GM19035 (cell line): ENCODE results near the gene AZU1.
"Not testable (repeated sequence)": the region's sequence is repeated elsewhere in the genome, so short reads cannot be mapped to it uniquely, and the experiment has no call there.

Experiments used
- ATAC-seq: cut with Tn5 transposase; IDR thresholded peaks from one replicate; pipeline ENCODE4 v1.9.1; 2021; ENCODE audit not compliant: unreplicated experiment

Gene AZU1

DNA sequence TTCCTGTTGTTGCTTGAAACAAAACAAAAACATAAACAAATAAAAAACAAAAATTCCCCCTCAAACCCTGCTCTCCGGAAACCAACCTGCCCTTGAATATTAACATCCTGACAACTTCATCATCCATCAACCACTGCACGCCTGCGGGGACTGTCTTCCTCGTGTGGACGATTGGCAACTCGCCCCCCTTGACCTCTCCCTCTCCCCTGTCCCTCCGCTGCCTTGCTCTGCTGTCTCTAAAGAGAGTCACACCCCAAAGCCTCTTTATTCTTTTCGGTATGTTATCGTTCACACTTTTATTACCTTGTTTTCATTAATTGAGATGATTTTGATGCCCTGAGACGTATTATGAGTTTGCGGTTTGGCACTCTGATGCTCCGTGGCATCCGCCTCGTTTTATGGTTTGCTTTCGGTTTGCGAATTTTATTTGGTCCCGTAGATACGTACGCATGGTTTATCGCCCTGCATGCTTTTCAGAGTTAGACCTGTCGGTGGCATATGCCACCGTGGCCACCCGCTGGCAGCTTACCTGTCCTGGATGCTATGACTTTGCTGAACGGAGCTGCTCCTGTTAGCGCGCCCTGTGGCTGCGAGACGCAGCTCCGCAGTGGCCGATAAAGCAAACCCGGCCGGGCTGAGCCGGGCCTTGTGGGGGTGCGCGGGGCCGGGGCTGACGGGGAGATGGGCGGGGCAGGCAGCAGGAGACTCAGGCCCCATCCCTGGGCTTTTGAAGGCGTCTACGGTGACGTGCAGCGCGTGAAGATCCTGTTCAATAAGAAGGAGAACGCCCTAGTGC is 19.8 kb upstream of the AZU1 start:
- no peak for ATAC-seq

- no peak for ATAC-seq
Measured at GRCh38 chr19:808423-808775, 19.2 kb upstream of the AZU1 start.

DNA sequence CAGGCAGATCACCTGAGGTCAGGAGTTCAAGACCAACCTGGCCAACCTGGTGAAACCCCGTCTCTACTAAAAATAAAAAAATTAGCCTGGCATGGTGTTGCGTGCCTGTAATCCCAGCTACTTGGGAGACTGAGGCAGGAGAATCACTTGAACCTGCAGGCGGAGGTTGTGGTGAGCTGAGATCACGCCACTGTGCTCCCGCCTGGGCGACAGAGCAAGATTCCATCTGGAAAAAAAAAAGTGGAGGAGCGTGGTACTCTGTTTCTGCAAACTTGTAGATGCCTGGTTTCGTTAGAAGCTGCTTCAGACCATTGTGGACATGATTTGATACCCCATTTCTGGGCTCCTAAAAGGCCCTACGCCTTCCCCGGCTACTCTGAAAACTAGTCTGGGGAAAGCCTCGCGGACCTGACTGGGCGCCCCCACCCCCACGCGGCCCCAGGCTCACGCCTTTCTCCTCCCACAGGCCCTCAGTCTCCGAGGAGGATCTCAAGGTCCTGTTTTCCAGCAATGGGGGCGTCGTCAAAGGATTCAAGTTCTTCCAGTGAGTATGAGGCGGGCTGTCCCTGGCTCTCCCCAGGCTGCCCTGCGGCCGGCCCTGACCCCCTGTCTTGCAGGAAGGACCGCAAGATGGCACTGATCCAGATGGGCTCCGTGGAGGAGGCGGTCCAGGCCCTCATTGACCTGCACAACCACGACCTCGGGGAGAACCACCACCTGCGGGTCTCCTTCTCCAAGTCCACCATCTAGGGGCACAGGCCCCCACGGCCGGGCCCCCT is 17.4 kb upstream of the AZU1 start:
- ATAC-seq: no peak

DNA sequence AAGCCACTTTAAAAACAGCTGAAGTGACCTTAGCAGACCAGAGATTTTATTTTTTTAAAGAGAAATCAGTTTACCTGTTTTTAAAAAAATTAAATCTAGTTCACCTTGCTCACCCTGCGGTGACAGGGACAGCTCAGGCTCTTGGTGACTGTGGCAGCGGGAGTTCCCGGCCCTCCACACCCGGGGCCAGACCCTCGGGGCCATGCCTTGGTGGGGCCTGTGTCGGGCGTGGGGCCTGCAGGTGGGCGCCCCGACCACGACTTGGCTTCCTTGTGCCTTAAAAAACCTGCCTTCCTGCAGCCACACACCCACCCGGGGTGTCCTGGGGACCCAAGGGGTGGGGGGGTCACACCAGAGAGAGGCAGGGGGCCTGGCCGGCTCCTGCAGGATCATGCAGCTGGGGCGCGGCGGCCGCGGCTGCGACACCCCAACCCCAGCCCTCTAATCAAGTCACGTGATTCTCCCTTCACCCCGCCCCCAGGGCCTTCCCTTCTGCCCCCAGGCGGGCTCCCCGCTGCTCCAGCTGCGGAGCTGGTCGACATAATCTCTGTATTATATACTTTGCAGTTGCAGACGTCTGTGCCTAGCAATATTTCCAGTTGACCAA is 16.7 kb upstream of the AZU1 start:
- no peak for ATAC-seq

- ATAC-seq: no peak
Measured at GRCh38 chr19:811506-812048, 16.1 kb upstream of the AZU1 start.

GRCh38 chr19:812049-812746 is 15.4 kb upstream of the AZU1 start:
- ATAC-seq: no peak

DNA sequence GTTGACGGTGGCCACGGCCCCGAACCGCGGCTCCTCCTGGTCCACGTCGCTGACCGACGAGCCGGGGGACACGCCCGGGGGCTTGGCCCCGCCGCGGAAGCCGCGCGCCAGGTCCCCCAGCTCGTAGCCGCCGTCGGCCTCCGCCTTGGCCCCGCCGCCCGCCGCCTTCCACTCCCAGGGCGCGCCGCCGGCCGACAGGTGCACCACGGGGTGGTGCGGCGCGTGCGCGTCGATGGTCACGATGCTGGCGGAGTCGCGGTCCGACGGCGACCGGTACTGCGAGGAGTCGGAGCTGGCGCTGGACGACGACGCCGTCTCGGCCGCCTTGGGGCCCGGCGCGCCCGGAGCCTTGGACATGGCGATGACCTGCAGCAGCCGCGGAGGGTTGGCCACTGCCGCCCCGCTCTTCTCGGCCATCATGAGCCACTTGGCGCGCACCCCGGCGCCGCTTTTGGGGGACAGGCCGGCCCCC is 14.9 kb upstream of the AZU1 start:
- no peak for ATAC-seq

DNA sequence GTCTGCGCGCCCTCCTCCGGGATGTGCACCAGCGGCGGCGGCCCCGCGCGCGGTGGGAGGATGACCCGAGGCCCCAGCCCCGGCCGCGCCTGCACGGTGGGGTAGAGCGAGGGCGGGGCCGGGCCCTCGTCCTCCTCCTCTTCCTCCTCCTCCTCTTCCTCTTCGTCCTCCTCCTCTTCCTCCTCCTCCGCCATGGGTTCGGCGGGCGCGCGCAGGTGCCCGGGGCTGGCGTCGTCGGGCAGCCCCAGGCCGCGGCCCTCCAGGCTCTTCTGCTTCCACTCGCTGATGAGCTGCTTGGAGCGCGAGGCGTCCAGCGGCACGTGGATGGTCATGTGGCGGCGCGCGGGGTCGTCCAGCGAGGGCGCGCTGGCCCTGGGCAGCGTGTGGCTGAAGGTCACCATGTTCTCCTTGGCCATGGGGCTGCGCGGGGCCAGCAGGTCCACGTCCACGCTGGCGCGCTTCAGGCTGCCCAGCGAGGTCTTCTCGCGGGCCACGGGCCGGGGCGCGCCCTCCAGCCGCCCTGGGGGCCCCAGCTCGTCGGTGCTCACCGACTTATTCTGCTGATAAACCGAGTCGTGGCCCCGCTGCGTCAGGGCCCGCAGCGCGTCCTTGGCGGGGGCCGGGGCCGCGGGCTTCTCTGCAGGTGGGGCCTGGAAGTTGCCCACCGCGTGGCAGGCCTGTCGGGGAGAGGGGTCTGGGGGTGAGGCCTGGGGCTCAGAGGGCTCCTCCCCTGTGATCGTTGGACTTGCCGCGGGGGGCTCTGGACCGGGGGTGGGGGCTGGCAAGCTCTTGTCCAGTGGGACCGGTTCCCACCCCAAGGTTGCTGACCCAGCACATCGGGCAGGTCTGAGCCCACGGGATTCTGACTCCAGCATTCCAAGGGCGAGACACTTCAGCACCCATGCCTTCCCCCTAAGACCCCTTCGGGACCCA is 14.2 kb upstream of the AZU1 start:
- no peak for ATAC-seq

GRCh38 chr19:814152-815078 is 13.2 kb upstream of the AZU1 start:
- ATAC-seq: no peak

- no peak for ATAC-seq
Measured at GRCh38 chr19:815079-815774, 12.4 kb upstream of the AZU1 start.

DNA sequence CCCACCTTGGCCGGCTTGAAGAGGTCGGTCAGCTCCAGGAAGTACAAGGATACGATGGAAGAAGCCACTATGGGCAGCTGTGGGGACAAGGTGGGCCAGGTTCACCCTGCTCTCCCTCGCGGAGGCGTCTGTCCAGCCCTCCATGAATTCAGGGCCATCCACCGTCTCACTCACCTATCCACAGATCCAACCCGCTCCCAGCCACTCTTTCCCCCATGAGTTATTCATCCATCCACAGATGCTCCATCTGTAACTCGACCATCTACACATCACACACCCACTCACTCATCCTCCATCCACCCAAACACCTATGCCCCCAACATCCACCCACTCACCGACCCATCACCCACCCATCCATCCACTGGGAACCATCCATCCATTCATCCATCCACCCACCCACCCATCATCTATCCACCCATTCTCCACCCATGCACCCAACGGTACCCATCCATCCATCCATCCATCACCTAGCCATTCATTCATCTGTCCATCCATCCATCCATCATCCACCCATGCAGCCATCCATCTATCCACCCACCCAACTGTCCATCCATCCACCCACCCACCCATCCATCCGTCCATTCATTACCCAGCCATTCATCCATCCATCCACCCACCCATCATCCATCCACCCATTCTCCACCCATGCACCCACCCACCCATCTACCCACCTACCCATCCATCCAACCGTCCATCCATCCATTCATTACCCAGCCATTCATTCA is 11.7 kb upstream of the AZU1 start:
- ATAC-seq: no peak

- no peak for ATAC-seq
Measured at GRCh38 chr19:816500-816857, 11.2 kb upstream of the AZU1 start.

DNA sequence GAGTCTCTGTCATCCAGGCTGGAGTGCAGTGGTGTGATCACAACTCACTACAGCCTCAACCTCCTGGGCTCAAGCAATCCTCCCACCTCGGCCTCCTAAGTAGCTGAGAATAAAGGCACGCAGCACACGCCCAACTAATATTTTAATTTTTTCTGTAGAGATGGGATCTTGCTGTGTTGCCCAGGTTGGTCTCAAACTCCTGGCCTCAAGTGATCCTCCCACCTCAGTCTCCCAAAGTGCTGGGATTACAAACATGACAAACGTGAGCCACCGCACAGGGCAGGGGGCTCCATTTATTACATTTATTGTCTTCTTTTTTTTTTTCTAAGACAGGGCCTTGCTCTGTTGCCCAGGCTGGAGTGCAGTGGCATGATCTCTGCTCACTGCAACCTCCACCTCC is 7.4 kb upstream of the AZU1 start:
- not testable (repeated sequence) for ATAC-seq

- no peak for ATAC-seq
Measured at GRCh38 chr19:821231-821824, 6.3 kb upstream of the AZU1 start.

- no peak for ATAC-seq
Measured at GRCh38 chr19:821825-822503, 5.7 kb upstream of the AZU1 start, which contains the start of gene PLPPR3. Gene PLPPR3 (minus strand): TSS chr19:821955. CDS start chr19:821559, 396 bp downstream.

DNA sequence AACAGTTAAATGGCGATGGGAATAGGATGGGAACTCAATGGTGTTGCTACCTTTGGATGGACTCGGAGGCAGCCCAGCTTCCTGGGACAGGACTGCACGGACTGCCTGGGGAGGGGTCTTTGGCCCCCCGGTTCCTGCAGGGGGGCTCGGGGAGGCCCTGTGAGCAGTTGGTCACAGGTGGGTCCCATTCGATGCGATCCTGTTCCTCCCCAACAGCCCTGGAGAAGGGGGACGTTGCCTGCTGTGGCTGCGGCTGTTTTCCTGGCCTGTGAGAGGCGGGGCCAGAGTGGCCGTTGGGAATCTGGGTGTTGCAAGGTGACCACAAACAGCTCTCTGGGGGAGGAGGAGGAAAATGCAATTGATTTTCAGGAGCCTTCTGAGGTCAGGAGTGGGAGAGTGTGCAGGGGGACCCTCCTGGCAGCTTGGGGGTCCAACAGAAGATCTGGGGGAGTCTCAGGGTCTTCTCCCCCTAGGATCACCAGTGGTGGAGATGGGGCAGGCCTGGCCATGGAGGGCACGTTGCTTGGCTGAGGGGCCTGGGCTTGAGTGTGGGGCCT is 4.0 kb upstream of the AZU1 start:
- no peak for ATAC-seq
